Thyroid gland (tissue), 4 donors: Measurements from ENCODE around the gene OR1S1.

Experiments
- POLR2A ChIP-seq, 2 donors: fragments of 450-650 bp; IDR thresholded peaks; one replicate each; pipeline ENCODE4 v1.6.1; 2017; ENCODE audit warnings: antibody characterized with exemption in 2 of 2, mild to moderate bottlenecking in 2 of 2, moderate library complexity in 1 of 2
- TF ChIP-seq, protein P1 (sequence below), 6 experiments: fragments of 200-600 bp in 3 of 6; fragments of 450-650 bp in 3 of 6; sonication (generic) in 3 of 6; IDR thresholded peaks; one replicate each; pipeline ENCODE4 v1.5.1; 2016 to 2019; ENCODE audit warnings: antibody characterized with exemption in 6 of 6, mild to moderate bottlenecking in 2 of 6, inconsistent platforms in 1 of 6, moderate library complexity in 1 of 6

DNA sequence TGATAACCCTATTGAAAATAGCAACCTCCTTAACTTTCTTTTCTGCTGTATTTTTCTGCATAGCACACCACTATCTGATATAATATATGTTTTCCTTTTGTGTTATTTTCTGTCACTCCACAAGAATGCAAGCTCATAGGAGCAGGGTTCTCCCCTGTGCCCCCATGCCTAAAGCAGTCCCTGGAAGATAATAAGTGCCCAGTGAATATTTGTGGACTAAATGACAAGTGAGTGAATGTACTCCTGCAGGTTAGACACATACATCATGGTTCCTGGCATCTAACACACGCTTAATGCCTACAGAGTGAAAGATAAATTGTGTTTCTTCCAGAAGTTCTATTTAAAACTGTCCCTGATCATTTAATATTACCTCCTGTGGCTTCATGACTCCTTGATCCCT, 47.5 kb upstream of the OR1S1 start:
- TF ChIP-seq, protein P1, sequence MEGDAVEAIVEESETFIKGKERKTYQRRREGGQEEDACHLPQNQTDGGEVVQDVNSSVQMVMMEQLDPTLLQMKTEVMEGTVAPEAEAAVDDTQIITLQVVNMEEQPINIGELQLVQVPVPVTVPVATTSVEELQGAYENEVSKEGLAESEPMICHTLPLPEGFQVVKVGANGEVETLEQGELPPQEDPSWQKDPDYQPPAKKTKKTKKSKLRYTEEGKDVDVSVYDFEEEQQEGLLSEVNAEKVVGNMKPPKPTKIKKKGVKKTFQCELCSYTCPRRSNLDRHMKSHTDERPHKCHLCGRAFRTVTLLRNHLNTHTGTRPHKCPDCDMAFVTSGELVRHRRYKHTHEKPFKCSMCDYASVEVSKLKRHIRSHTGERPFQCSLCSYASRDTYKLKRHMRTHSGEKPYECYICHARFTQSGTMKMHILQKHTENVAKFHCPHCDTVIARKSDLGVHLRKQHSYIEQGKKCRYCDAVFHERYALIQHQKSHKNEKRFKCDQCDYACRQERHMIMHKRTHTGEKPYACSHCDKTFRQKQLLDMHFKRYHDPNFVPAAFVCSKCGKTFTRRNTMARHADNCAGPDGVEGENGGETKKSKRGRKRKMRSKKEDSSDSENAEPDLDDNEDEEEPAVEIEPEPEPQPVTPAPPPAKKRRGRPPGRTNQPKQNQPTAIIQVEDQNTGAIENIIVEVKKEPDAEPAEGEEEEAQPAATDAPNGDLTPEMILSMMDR (IDR thresholded peaks at IDR 0.05): no peak
- TF ChIP-seq POLR2A (IDR thresholded peaks at IDR 0.05): no peak
